Activated CD4-positive, CD25-positive, alpha-beta regulatory T cell treated with anti-CD3 and anti-CD28 coated beads, Interleukin-2, amount 50 U/mL, for 24 hours (primary cell): ENCODE results near the gene ZBTB16.

ENCODE experiments used
- ATAC-seq, 2 donors: fragments of 150-1000 bp; cut with Tn5 transposase; one replicate each; pipeline ENCODE4 v1.10.0; 2021; ENCODE audit warnings: mild to moderate bottlenecking in 1 of 2, moderate library complexity in 1 of 2

The ZBTB16 gene

GRCh38 chr11:114250993-114251814, 191.7 kb downstream of the ZBTB16 start:
- ATAC-seq: no peak

- ATAC-seq: no peak
Observed at GRCh38 chr11:114251815-114252337, 192.4 kb downstream of the ZBTB16 start.

- ATAC-seq: no peak
Observed at GRCh38 chr11:114252767-114253166, 193.3 kb downstream of the ZBTB16 start.

GRCh38 chr11:114253771-114254170, 194.3 kb downstream of the ZBTB16 start:
- ATAC-seq: no peak

GRCh38 chr11:114254571-114255146, 195.1 kb downstream of the ZBTB16 start:
- ATAC-seq: no peak

GRCh38 chr11:114255289-114255688, 195.8 kb downstream of the ZBTB16 start:
- ATAC-seq: no peak

- ATAC-seq: no peak
Observed at GRCh38 chr11:114256176-114256966, 196.9 kb downstream of the ZBTB16 start.

- ATAC-seq: no peak
Observed at GRCh38 chr11:114256967-114257286, 197.4 kb downstream of the ZBTB16 start.

GRCh38 chr11:114257621-114258558, 198.4 kb downstream of the ZBTB16 start:
- ATAC-seq: no peak

GRCh38 chr11:114258696-114259095, 199.2 kb downstream of the ZBTB16 start:
- no peak for ATAC-seq

- no peak for ATAC-seq
Observed at GRCh38 chr11:114259124-114259526, 199.6 kb downstream of the ZBTB16 start.

GRCh38 chr11:114259551-114259983, 200.1 kb downstream of the ZBTB16 start:
- no peak for ATAC-seq

- ATAC-seq: no peak
Observed at GRCh38 chr11:114260077-114260476, 200.6 kb downstream of the ZBTB16 start.

GRCh38 chr11:114260483-114260882, 201.0 kb downstream of the ZBTB16 start:
- ATAC-seq: no peak

GRCh38 chr11:114261791-114262190, 202.3 kb downstream of the ZBTB16 start:
- ATAC-seq: no peak

GRCh38 chr11:114262681-114263512, 203.4 kb downstream of the ZBTB16 start:
- ATAC-seq: no peak

- ATAC-seq: no peak
Observed at GRCh38 chr11:114263513-114264170, 204.1 kb downstream of the ZBTB16 start.

GRCh38 chr11:114264381-114264780, 204.9 kb downstream of the ZBTB16 start:
- no peak for ATAC-seq

- no peak for ATAC-seq
Observed at GRCh38 chr11:114265122-114265878, 205.8 kb downstream of the ZBTB16 start.

- ATAC-seq: no peak
Observed at GRCh38 chr11:114269498-114269897, 210.0 kb downstream of the ZBTB16 start.
